HG02588 (cell line): ENCODE results near the gene HSBP1L1.

Experiments
- ATAC-seq: cut with Tn5 transposase; IDR thresholded peaks from one replicate; pipeline ENCODE4 v1.9.1; 2021; ENCODE audit warnings: mild to moderate bottlenecking, moderate library complexity; ENCODE audit not compliant: unreplicated experiment

HSBP1L1 gene

GRCh38 chr18:79928563-79928960, 35.9 kb upstream of the HSBP1L1 start:
- no peak for ATAC-seq

- ATAC-seq: no peak
Measured at GRCh38 chr18:79930020-79930642, 34.3 kb upstream of the HSBP1L1 start.

GRCh38 chr18:79931475-79931874, 33.0 kb upstream of the HSBP1L1 start:
- ATAC-seq: no peak

- ATAC-seq: no peak
Measured at GRCh38 chr18:79932907-79933306, 31.5 kb upstream of the HSBP1L1 start.

GRCh38 chr18:79933765-79934164, 30.7 kb upstream of the HSBP1L1 start:
- no peak for ATAC-seq

GRCh38 chr18:79934311-79935097, 29.9 kb upstream of the HSBP1L1 start:
- no peak for ATAC-seq

GRCh38 chr18:79935098-79935480, 29.4 kb upstream of the HSBP1L1 start:
- ATAC-seq: no peak

- no peak for ATAC-seq
Measured at GRCh38 chr18:79935499-79935898, 28.9 kb upstream of the HSBP1L1 start.

- no peak for ATAC-seq
Measured at GRCh38 chr18:79935925-79936324, 28.5 kb upstream of the HSBP1L1 start.

GRCh38 chr18:79936641-79937040, 27.8 kb upstream of the HSBP1L1 start:
- no peak for ATAC-seq

GRCh38 chr18:79937103-79937860, 27.2 kb upstream of the HSBP1L1 start:
- no peak for ATAC-seq

- no peak for ATAC-seq
Measured at GRCh38 chr18:79938196-79938595, 26.2 kb upstream of the HSBP1L1 start.

- ATAC-seq: no peak
Measured at GRCh38 chr18:79939096-79939495, 25.3 kb upstream of the HSBP1L1 start.

- ATAC-seq: no peak
Measured at GRCh38 chr18:79940126-79940813, 24.2 kb upstream of the HSBP1L1 start.

GRCh38 chr18:79940814-79941472, 23.5 kb upstream of the HSBP1L1 start:
- no peak for ATAC-seq

GRCh38 chr18:79941473-79942119, 22.8 kb upstream of the HSBP1L1 start:
- ATAC-seq: no peak

GRCh38 chr18:79942211-79942610, 22.2 kb upstream of the HSBP1L1 start:
- ATAC-seq: no peak

- ATAC-seq: no peak
Measured at GRCh38 chr18:79942786-79943607, 21.4 kb upstream of the HSBP1L1 start.

- no peak for ATAC-seq
Measured at GRCh38 chr18:79943608-79944125, 20.8 kb upstream of the HSBP1L1 start.
